K562 (cell line): ENCODE measurements around the gene LHPP. TPM values are rescaled to one million over a fixed set of nuclear protein-coding genes. Genes with fewer than 3 reads are reported as not detected.
A peak's percentile ranks its signal among the peaks of the same experiment; 100 is the strongest.

Source experiments
- CBX3 ChIP-seq, 2 experiments: IDR thresholded peaks; 1 replicate in 1 of 2; 2 replicates in 1 of 2; pipeline ENCODE4 v1.6.1; 2012; ENCODE audit warnings: inconsistent platforms in 2 of 2, low read length in 2 of 2, borderline replicate concordance in 1 of 2, control low read depth in 1 of 2
- CEBPB ChIP-seq: fragments of 450-650 bp; IDR thresholded peaks from 2 replicates; pipeline ENCODE4 v1.6.1; 2016; ENCODE audit warnings: missing genetic modification characterization, missing compliant biosample characterization
- ILF3 ChIP-seq: fragments of 450-650 bp; IDR thresholded peaks from 2 replicates; pipeline ENCODE4 v1.6.1; 2018; ENCODE audit warnings: antibody characterized with exemption, mild to moderate bottlenecking, moderate library complexity, borderline replicate concordance
- NR2C1 ChIP-seq, 2 experiments: fragments of 450-650 bp; IDR thresholded peaks; 2 replicates each; pipeline ENCODE4 v1.6.1; 2017; ENCODE audit warnings: mild to moderate bottlenecking in 2 of 2, antibody characterized with exemption in 1 of 2, inconsistent platforms in 1 of 2, missing compliant biosample characterization in 1 of 2, missing genetic modification characterization in 1 of 2
- PHB ChIP-seq: fragments of 250-450 bp; sonication (Bioruptor Pico); IDR thresholded peaks from 2 replicates; pipeline ENCODE4 v1.5.0; 2021
- PURB ChIP-seq: sonication (generic); formaldehyde crosslinking; IDR thresholded peaks from 2 replicates; pipeline ENCODE4 v1.9.0; 2021; ENCODE audit warnings: low read depth, mild to moderate bottlenecking, missing genetic modification reagents
- RCOR1 ChIP-seq, 2 experiments: IDR thresholded peaks; 2 replicates each; pipeline ENCODE4 v1.6.1; 2012; ENCODE audit warnings: low read depth in 2 of 2, low read length in 2 of 2, borderline replicate concordance in 1 of 2, improper control_type of control experiment in 1 of 2
- TRIM24 ChIP-seq, 2 experiments: fragments of 450-650 bp; IDR thresholded peaks; 2 replicates each; pipeline ENCODE4 v1.6.1; 2016
- ZFP1 ChIP-seq: fragments of 450-650 bp; formaldehyde crosslinking; IDR thresholded peaks from 2 replicates; pipeline ENCODE4 v1.4.0; 2020; ENCODE audit warnings: mild to moderate bottlenecking, mixed read lengths
- ZFPM2 ChIP-seq: fragments of 250-450 bp; sonication (Bioruptor Pico); IDR thresholded peaks from 2 replicates; pipeline ENCODE4 v1.5.1; 2022; ENCODE audit warnings: mild to moderate bottlenecking
- ZNF79 ChIP-seq: fragments of 250-450 bp; sonication (Bioruptor Pico); IDR thresholded peaks from 2 replicates; pipeline ENCODE4 v1.4.0; 2020; ENCODE audit warnings: low read depth, mild to moderate bottlenecking, moderate library complexity
- polyA plus RNA-seq, 8 experiments: library from polyadenylated mRNA; depleted of rRNA in 4 of 8; stranded (reverse) in 5 of 8; unstranded in 3 of 8; fragments of >200 nt; fragmentation: Nextera tagmentation in 2 of 8; fragmentation: Illumina TruSeq in 1 of 8; extraction: Ambion mirVana in 2 of 8; extraction: Trizol in 1 of 8; gene quantifications; 2 replicates each; pipeline versions ENCODE4 v1.2.1 to v1.2.3, GENCODE V29; 2011 to 2014; ENCODE audit warnings: inconsistent platforms in 1 of 8, missing spikeins in 1 of 8
- total RNA-seq, 7 experiments: library from RNA; depleted of rRNA in 6 of 7; stranded (reverse); fragments of >200 nt in 6 of 7; fragmentation: Illumina TruSeq in 2 of 7; extraction: Trizol in 2 of 7; gene quantifications; 2 replicates each; pipeline versions ENCODE4 v1.2.1 to v1.2.3, GENCODE V29; 2011 to 2021; ENCODE audit warnings: low replicate concordance in 1 of 7
- TF ChIP-seq, protein P1 (sequence below), 2 experiments: fragments of 450-650 bp; IDR thresholded peaks; 2 replicates each; pipeline ENCODE4 v1.6.1; 2016
- TF ChIP-seq, protein P2 (sequence below): fragments of 150-350 bp; IDR thresholded peaks from 2 replicates; pipeline ENCODE4 v1.6.1; 2014; ENCODE audit warnings: low read depth, mild to moderate bottlenecking, low read length, borderline replicate concordance
- TF ChIP-seq, protein P3 (sequence below): sonication (generic); formaldehyde crosslinking; IDR thresholded peaks from 2 replicates; pipeline ENCODE4 v1.8.1; 2023; ENCODE audit warnings: missing genetic modification reagents, mild to moderate bottlenecking, borderline replicate concordance
- TF ChIP-seq, protein P4 (sequence below): fragments of 250-450 bp; sonication (Bioruptor Pico); IDR thresholded peaks from 2 replicates; pipeline ENCODE4 v1.5.0; 2020; ENCODE audit warnings: mild to moderate bottlenecking, borderline replicate concordance

The LHPP gene
- total and polyA plus RNA-seq, 9 of the 15 experiments (the other 6 are each of a cell fraction or from before 2014, with no cell fraction given), result 0.34 to 7.4 (median 3.0) TPM

DNA sequence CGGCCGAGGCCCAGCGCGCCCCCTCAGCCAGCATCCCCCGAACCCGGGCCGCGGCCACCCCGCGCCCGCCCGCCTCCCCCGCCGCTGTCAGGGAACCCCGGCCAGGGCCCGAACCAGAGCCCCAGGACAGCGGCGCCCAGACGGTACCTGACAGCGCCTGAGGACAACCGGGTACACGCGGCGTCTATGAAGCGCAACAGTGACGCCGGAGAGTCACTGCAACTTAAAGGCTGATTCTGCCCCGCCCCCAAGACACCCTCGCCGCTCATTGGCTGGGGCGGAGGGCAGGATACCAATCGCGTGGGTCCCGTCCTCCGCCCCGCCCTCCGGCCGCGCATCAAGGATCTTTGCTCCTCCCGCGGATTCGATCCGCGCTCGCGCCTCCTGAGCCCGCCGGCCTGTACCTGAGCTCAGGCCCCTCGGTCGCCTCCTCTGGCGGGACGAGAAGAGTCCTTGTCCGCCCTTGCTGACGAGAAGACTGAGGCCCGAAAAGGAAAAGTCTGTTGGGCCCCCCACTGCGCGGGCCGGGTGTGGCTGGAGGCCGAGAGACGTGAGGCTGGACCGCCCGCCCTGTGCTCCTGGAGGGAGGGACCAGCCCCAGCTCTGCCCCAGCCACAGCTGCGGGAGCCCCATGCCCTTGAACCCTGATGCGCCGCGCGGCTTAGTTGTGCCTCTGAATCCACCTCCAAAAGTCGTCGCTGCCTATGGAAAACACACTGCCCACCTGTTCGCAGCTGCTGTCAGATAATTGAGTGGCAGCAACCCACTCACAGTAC lies 42.7 kb upstream of the LHPP start, which contains the start of gene OAT (continued):
- TF ChIP-seq, protein P1, sequence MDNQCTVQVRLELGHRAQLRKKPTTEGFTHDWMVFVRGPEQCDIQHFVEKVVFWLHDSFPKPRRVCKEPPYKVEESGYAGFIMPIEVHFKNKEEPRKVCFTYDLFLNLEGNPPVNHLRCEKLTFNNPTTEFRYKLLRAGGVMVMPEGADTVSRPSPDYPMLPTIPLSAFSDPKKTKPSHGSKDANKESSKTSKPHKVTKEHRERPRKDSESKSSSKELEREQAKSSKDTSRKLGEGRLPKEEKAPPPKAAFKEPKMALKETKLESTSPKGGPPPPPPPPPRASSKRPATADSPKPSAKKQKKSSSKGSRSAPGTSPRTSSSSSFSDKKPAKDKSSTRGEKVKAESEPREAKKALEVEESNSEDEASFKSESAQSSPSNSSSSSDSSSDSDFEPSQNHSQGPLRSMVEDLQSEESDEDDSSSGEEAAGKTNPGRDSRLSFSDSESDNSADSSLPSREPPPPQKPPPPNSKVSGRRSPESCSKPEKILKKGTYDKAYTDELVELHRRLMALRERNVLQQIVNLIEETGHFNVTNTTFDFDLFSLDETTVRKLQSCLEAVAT (IDR thresholded peaks at IDR 0.05), result no peak
- TF ChIP-seq ZFP1 (CRISPR knock-in tag) (no peak), PHB (no peak), PURB (CRISPR knock-in tag) (no peak), TRIM24 (IDR thresholded peaks at IDR 0.05) (no peak), NR2C1 (IDR thresholded peaks at IDR 0.05) (no peak), NR2C1 (tag; IDR thresholded peaks at IDR 0.05) (no peak), ILF3 (no peak), CEBPB (tag) (no peak), RCOR1 (IDR thresholded peaks at IDR 0.05; ENCODE audit: borderline replicate concordance in 1 of 2, low read depth in 2 of 2, low read length in 2 of 2) (no peak), ZNF79 (CRISPR knock-in tag) (no peak), ZFPM2 (CRISPR knock-in tag) (no peak), CBX3 (IDR thresholded peaks at IDR 0.05; ENCODE audit: borderline replicate concordance in 1 of 2, low read length in 2 of 2) (peak in 1 of 2 experiments; percentile 30; a peak in 1 of 3 replicates)
- TF ChIP-seq, protein P2, sequence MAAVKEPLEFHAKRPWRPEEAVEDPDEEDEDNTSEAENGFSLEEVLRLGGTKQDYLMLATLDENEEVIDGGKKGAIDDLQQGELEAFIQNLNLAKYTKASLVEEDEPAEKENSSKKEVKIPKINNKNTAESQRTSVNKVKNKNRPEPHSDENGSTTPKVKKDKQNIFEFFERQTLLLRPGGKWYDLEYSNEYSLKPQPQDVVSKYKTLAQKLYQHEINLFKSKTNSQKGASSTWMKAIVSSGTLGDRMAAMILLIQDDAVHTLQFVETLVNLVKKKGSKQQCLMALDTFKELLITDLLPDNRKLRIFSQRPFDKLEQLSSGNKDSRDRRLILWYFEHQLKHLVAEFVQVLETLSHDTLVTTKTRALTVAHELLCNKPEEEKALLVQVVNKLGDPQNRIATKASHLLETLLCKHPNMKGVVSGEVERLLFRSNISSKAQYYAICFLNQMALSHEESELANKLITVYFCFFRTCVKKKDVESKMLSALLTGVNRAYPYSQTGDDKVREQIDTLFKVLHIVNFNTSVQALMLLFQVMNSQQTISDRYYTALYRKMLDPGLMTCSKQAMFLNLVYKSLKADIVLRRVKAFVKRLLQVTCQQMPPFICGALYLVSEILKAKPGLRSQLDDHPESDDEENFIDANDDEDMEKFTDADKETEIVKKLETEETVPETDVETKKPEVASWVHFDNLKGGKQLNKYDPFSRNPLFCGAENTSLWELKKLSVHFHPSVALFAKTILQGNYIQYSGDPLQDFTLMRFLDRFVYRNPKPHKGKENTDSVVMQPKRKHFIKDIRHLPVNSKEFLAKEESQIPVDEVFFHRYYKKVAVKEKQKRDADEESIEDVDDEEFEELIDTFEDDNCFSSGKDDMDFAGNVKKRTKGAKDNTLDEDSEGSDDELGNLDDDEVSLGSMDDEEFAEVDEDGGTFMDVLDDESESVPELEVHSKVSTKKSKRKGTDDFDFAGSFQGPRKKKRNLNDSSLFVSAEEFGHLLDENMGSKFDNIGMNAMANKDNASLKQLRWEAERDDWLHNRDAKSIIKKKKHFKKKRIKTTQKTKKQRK, result no peak
- TF ChIP-seq, protein P3, sequence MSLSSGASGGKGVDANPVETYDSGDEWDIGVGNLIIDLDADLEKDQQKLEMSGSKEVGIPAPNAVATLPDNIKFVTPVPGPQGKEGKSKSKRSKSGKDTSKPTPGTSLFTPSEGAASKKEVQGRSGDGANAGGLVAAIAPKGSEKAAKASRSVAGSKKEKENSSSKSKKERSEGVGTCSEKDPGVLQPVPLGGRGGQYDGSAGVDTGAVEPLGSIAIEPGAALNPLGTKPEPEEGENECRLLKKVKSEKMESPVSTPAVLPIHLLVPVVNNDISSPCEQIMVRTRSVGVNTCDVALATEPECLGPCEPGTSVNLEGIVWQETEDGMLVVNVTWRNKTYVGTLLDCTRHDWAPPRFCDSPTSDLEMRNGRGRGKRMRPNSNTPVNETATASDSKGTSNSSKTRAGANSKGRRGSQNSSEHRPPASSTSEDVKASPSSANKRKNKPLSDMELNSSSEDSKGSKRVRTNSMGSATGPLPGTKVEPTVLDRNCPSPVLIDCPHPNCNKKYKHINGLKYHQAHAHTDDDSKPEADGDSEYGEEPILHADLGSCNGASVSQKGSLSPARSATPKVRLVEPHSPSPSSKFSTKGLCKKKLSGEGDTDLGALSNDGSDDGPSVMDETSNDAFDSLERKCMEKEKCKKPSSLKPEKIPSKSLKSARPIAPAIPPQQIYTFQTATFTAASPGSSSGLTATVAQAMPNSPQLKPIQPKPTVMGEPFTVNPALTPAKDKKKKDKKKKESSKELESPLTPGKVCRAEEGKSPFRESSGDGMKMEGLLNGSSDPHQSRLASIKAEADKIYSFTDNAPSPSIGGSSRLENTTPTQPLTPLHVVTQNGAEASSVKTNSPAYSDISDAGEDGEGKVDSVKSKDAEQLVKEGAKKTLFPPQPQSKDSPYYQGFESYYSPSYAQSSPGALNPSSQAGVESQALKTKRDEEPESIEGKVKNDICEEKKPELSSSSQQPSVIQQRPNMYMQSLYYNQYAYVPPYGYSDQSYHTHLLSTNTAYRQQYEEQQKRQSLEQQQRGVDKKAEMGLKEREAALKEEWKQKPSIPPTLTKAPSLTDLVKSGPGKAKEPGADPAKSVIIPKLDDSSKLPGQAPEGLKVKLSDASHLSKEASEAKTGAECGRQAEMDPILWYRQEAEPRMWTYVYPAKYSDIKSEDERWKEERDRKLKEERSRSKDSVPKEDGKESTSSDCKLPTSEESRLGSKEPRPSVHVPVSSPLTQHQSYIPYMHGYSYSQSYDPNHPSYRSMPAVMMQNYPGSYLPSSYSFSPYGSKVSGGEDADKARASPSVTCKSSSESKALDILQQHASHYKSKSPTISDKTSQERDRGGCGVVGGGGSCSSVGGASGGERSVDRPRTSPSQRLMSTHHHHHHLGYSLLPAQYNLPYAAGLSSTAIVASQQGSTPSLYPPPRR, result no peak
- TF ChIP-seq, protein P4, sequence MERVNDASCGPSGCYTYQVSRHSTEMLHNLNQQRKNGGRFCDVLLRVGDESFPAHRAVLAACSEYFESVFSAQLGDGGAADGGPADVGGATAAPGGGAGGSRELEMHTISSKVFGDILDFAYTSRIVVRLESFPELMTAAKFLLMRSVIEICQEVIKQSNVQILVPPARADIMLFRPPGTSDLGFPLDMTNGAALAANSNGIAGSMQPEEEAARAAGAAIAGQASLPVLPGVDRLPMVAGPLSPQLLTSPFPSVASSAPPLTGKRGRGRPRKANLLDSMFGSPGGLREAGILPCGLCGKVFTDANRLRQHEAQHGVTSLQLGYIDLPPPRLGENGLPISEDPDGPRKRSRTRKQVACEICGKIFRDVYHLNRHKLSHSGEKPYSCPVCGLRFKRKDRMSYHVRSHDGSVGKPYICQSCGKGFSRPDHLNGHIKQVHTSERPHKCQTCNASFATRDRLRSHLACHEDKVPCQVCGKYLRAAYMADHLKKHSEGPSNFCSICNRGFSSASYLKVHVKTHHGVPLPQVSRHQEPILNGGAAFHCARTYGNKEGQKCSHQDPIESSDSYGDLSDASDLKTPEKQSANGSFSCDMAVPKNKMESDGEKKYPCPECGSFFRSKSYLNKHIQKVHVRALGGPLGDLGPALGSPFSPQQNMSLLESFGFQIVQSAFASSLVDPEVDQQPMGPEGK, result no peak
